Islet of Langerhans (tissue), 1 donor: Measurements from ENCODE around the gene TTLL13.
"Not testable (repeated sequence)": the region's sequence is repeated elsewhere in the genome, so short reads cannot be mapped to it uniquely, and the experiment has no call there.

Experiments
- FAIRE-seq: peaks from one replicate; lab custom pipeline; 2011; peaks lifted over from hg19 to GRCh38; lab: Jason Lieb, UNC

TTLL13 gene

GRCh38 chr15:90234096-90234988 is 15.0 kb upstream of the TTLL13 start, which contains the start of gene GDPGP1:
Gene GDPGP1, plus strand, starts transcription at chr15:90234209. Its CDS starts 6,700 bp downstream, at chr15:90240909.
- FAIRE-seq, result no peak

GRCh38 chr15:90239371-90239770 is 10.0 kb upstream of the TTLL13 start:
- FAIRE-seq, result no peak

GRCh38 chr15:90240856-90241255 is 8.5 kb upstream of the TTLL13 start:
- no peak for FAIRE-seq

GRCh38 chr15:90241343-90242192 is 7.8 kb upstream of the TTLL13 start:
- no peak for FAIRE-seq

- FAIRE-seq, result no peak
These were observed 5.3 kb upstream of the TTLL13 start for GRCh38 chr15:90243943-90244639.

GRCh38 chr15:90248789-90249202 is 560 bp upstream of the TTLL13 start:
- no peak for FAIRE-seq

- no peak for FAIRE-seq
These were observed 8.4 kb downstream of the TTLL13 start for GRCh38 chr15:90257776-90258175.

- FAIRE-seq, result no peak
These were observed 10.2 kb downstream of the TTLL13 start for GRCh38 chr15:90259524-90259923.

- FAIRE-seq, result not testable (repeated sequence)
These were observed 11.4 kb downstream of the TTLL13 start for GRCh38 chr15:90260731-90261130.

GRCh38 chr15:90261811-90262210 is 12.5 kb downstream of the TTLL13 start:
- FAIRE-seq, result no peak

GRCh38 chr15:90262426-90262825 is 13.1 kb downstream of the TTLL13 start:
- FAIRE-seq, result no peak

- no peak for FAIRE-seq
These were observed 15.3 kb downstream of the TTLL13 start for GRCh38 chr15:90264671-90265070.

GRCh38 chr15:90265271-90266060 is 16.1 kb downstream of the TTLL13 start, which contains the start of gene NGRN:
Gene NGRN, plus strand, starts transcription at chr15:90265672. Its CDS starts 41 bp downstream, at chr15:90265713.
- no peak for FAIRE-seq

- FAIRE-seq, result no peak
These were observed 16.7 kb downstream of the TTLL13 start for GRCh38 chr15:90266061-90266431.

GRCh38 chr15:90266485-90266884 is 17.1 kb downstream of the TTLL13 start:
- FAIRE-seq, result no peak

- FAIRE-seq, result no peak
These were observed 19.1 kb downstream of the TTLL13 start for GRCh38 chr15:90268415-90268814.

- FAIRE-seq, result no peak
These were observed 21.3 kb downstream of the TTLL13 start for GRCh38 chr15:90270502-90271150.

- FAIRE-seq, result no peak
These were observed 22.3 kb downstream of the TTLL13 start for GRCh38 chr15:90271459-90272166.

- not testable (repeated sequence) for FAIRE-seq
These were observed 29.1 kb downstream of the TTLL13 start for GRCh38 chr15:90278467-90278866.

GRCh38 chr15:90280743-90281142 is 31.4 kb downstream of the TTLL13 start:
- FAIRE-seq, result not testable (repeated sequence)
